ENCODE results near the gene CHMP5.

Gene CHMP5

GRCh38 chr9:33250458-33250995, 14.3 kb upstream of the CHMP5 start:
- Histone ChIP-seq H3K4me1 (ENCODE audit: control insufficient read depth in 1 of 2, insufficient read depth in 1 of 2, low read depth in 1 of 2, low read length in 1 of 2) (no peaks in the 10 kb centered on the region), H3K4me3 (ENCODE audit: low read depth in 1 of 2, low read length in 1 of 2) (no peak overlapping the region), H3K9me3 (no peaks in the 10 kb centered on the region), H3K27me3 (no peaks in the 10 kb centered on the region), H3K36me3 (peaks cover 60% of the 10 kb centered on the region), H3K27ac (no peak overlapping the region)
- TF ChIP-seq, protein P1, sequence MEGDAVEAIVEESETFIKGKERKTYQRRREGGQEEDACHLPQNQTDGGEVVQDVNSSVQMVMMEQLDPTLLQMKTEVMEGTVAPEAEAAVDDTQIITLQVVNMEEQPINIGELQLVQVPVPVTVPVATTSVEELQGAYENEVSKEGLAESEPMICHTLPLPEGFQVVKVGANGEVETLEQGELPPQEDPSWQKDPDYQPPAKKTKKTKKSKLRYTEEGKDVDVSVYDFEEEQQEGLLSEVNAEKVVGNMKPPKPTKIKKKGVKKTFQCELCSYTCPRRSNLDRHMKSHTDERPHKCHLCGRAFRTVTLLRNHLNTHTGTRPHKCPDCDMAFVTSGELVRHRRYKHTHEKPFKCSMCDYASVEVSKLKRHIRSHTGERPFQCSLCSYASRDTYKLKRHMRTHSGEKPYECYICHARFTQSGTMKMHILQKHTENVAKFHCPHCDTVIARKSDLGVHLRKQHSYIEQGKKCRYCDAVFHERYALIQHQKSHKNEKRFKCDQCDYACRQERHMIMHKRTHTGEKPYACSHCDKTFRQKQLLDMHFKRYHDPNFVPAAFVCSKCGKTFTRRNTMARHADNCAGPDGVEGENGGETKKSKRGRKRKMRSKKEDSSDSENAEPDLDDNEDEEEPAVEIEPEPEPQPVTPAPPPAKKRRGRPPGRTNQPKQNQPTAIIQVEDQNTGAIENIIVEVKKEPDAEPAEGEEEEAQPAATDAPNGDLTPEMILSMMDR (IDR thresholded peaks at IDR 0.05) = no peak

- H3K4me3 ChIP-seq (ENCODE audit: low read depth in 1 of 2, low read length in 1 of 2) = no peak overlapping the region
- no peaks in the 10 kb centered on the region for H3K27me3 ChIP-seq
- H3K9me3 ChIP-seq = no peaks in the 10 kb centered on the region
- peaks cover 90% of the 10 kb centered on the region for H3K36me3 ChIP-seq
- TF ChIP-seq, protein P1 (IDR thresholded peaks at IDR 0.05) = no peak
- no peaks in the 10 kb centered on the region for H3K4me1 ChIP-seq (ENCODE audit: control insufficient read depth in 1 of 2, insufficient read depth in 1 of 2, low read depth in 1 of 2, low read length in 1 of 2)
- no peak overlapping the region for H3K27ac ChIP-seq
Measured at GRCh38 chr9:33254211-33254610, 10.6 kb upstream of the CHMP5 start.

GRCh38 chr9:33255014-33255413, 9.8 kb upstream of the CHMP5 start:
- no peak overlapping the region for H3K4me3 ChIP-seq (ENCODE audit: low read depth in 1 of 2, low read length in 1 of 2)
- TF ChIP-seq, protein P1 (IDR thresholded peaks at IDR 0.05) = no peak
- H3K27me3 ChIP-seq = no peaks in the 10 kb centered on the region
- H3K4me1 ChIP-seq (ENCODE audit: control insufficient read depth in 1 of 2, insufficient read depth in 1 of 2, low read depth in 1 of 2, low read length in 1 of 2) = no peaks in the 10 kb centered on the region
- no peaks in the 10 kb centered on the region for H3K9me3 ChIP-seq
- H3K27ac ChIP-seq = no peak overlapping the region
- peaks cover 93% of the 10 kb centered on the region for H3K36me3 ChIP-seq

GRCh38 chr9:33255471-33255870, 9.4 kb upstream of the CHMP5 start:
- Histone ChIP-seq H3K36me3 (peaks cover 96% of the 10 kb centered on the region), H3K9me3 (no peaks in the 10 kb centered on the region), H3K27me3 (no peaks in the 10 kb centered on the region), H3K4me3 (ENCODE audit: low read depth in 1 of 2, low read length in 1 of 2) (no peak overlapping the region), H3K4me1 (ENCODE audit: control insufficient read depth in 1 of 2, insufficient read depth in 1 of 2, low read depth in 1 of 2, low read length in 1 of 2) (no peaks in the 10 kb centered on the region), H3K27ac (no peak overlapping the region)
- TF ChIP-seq, protein P1 (IDR thresholded peaks at IDR 0.05) = no peak

GRCh38 chr9:33256236-33256635, 8.6 kb upstream of the CHMP5 start:
- Histone ChIP-seq H3K9me3 (no peaks in the 10 kb centered on the region), H3K36me3 (peaks cover 98% of the 10 kb centered on the region), H3K27me3 (no peaks in the 10 kb centered on the region), H3K27ac (no peak overlapping the region), H3K4me1 (ENCODE audit: control insufficient read depth in 1 of 2, insufficient read depth in 1 of 2, low read depth in 1 of 2, low read length in 1 of 2) (no peaks in the 10 kb centered on the region), H3K4me3 (ENCODE audit: low read depth in 1 of 2, low read length in 1 of 2) (no peak overlapping the region)
- TF ChIP-seq, protein P1 (IDR thresholded peaks at IDR 0.05) = no peak

DNA sequence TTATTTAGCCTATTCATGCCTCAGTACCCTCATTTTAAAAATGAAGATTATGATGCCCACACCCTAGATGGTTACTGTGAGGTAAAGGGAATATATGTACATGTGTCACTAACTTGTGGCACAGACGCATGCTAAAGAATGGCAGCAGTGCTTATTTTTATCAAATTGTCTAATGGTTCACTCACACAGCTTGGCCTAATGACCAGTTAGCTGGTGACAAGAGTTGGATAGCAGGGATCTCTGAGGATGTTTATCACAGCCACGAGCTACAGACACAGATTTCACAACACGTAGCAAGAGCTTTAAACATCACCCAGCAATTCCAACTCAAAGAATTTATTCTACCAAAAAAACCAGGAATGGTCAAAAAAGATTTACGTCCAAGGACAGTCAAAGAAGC, 7.6 kb upstream of the CHMP5 start:
- Histone ChIP-seq H3K4me1 (ENCODE audit: control insufficient read depth in 1 of 2, insufficient read depth in 1 of 2, low read depth in 1 of 2, low read length in 1 of 2) (no peaks in the 10 kb centered on the region), H3K4me3 (ENCODE audit: low read depth in 1 of 2, low read length in 1 of 2) (no peak overlapping the region), H3K27me3 (no peaks in the 10 kb centered on the region), H3K9me3 (no peaks in the 10 kb centered on the region), H3K36me3 (peaks cover 98% of the 10 kb centered on the region), H3K27ac (no peak overlapping the region)
- TF ChIP-seq, protein P1 (IDR thresholded peaks at IDR 0.05) = no peak

All from neutrophil (primary cell).